H9 (cell line): ENCODE data around the gene FAM3A. TPM values are rescaled to one million over a fixed set of nuclear protein-coding genes. Genes with fewer than 3 reads are reported as not detected.

Experiments
- DNase-seq: peaks from one replicate; pipeline ENCODE4 v3.0.0-alpha.2; 2017
- H2AFZ ChIP-seq: one replicate; pipeline ENCODE4 v1.6.1; 2013; ENCODE audit warnings: mild to moderate bottlenecking, low read length, control low read depth, moderate library complexity
- H2AK5ac ChIP-seq: 2 replicates; pipeline ENCODE4 v1.6.1; 2013; ENCODE audit warnings: low read length, control low read depth, mixed read lengths; ENCODE audit not compliant: insufficient read length
- H2BK120ac ChIP-seq: one replicate; pipeline ENCODE4 v1.6.1; 2013; ENCODE audit warnings: low read depth, mild to moderate bottlenecking, low read length, control low read depth, inconsistent platforms; ENCODE audit not compliant: poor library complexity, severe bottlenecking
- H2BK12ac ChIP-seq: 2 replicates; pipeline ENCODE4 v1.6.1; 2013; ENCODE audit warnings: low read length, control low read depth, mixed read lengths, low read depth; ENCODE audit not compliant: insufficient read length
- H2BK15ac ChIP-seq: 2 replicates; pipeline ENCODE4 v1.6.1; 2013; ENCODE audit warnings: low read depth, low read length, control low read depth
- H2BK20ac ChIP-seq: one replicate; pipeline ENCODE4 v1.6.1; 2013; ENCODE audit warnings: low read depth, mild to moderate bottlenecking, low read length, control low read depth, inconsistent platforms; ENCODE audit not compliant: poor library complexity, severe bottlenecking
- H2BK5ac ChIP-seq: 2 replicates; pipeline ENCODE4 v1.6.1; 2013; ENCODE audit warnings: low read length, control low read depth, mixed read lengths; ENCODE audit not compliant: insufficient read length
- H3K14ac ChIP-seq: 2 replicates; pipeline ENCODE4 v1.6.1; 2013; ENCODE audit warnings: low read length, control low read depth; ENCODE audit not compliant: insufficient read depth
- H3K18ac ChIP-seq: 2 replicates; pipeline ENCODE4 v1.6.1; 2013; ENCODE audit warnings: low read depth, mild to moderate bottlenecking, mixed read lengths, low read length, control low read depth; ENCODE audit not compliant: insufficient read length
- H3K23ac ChIP-seq: 2 replicates; pipeline ENCODE4 v1.6.1; 2013; ENCODE audit warnings: low read length, control low read depth, mixed read lengths, low read depth; ENCODE audit not compliant: insufficient read length
- H3K23me2 ChIP-seq: 2 replicates; pipeline ENCODE4 v1.6.1; 2013; ENCODE audit warnings: low read depth, mild to moderate bottlenecking, mixed read lengths, low read length, control low read depth; ENCODE audit not compliant: insufficient read length, poor library complexity, severe bottlenecking
- H3K27ac ChIP-seq: 2 replicates; pipeline ENCODE4 v1.5.1; 2013; ENCODE audit warnings: low read length, control low read depth, mixed read lengths, low read depth; ENCODE audit not compliant: insufficient read length
- H3K27me3 ChIP-seq: 2 replicates; pipeline ENCODE4 v1.6.1; 2013; ENCODE audit warnings: low read length, control low read depth, inconsistent platforms; ENCODE audit not compliant: insufficient read depth
- H3K4ac ChIP-seq: 2 replicates; pipeline ENCODE4 v1.6.1; 2013; ENCODE audit warnings: low read depth, mild to moderate bottlenecking, control low read depth, inconsistent platforms, low read length, moderate library complexity
- H3K4me1 ChIP-seq: 2 replicates; pipeline ENCODE4 v1.6.1; 2013; ENCODE audit warnings: low read length, control low read depth, inconsistent platforms; ENCODE audit not compliant: insufficient read depth
- H3K4me2 ChIP-seq: 2 replicates; pipeline ENCODE4 v1.6.1; 2013; ENCODE audit warnings: low read length, control low read depth, mixed read lengths; ENCODE audit not compliant: insufficient read length, insufficient read depth
- H3K56ac ChIP-seq: 2 replicates; pipeline ENCODE4 v1.6.1; 2013; ENCODE audit warnings: low read depth, mild to moderate bottlenecking, mixed read lengths, low read length, control low read depth; ENCODE audit not compliant: insufficient read length
- H3K79me1 ChIP-seq: 2 replicates; pipeline ENCODE4 v1.6.1; 2013; ENCODE audit warnings: low read depth, mild to moderate bottlenecking, moderate library complexity, low read length, control low read depth, inconsistent platforms; ENCODE audit not compliant: insufficient read depth, poor library complexity, severe bottlenecking
- H3K79me2 ChIP-seq: 2 replicates; pipeline ENCODE4 v1.6.1; 2013; ENCODE audit warnings: low read length, control low read depth, inconsistent platforms; ENCODE audit not compliant: insufficient read depth
- H3K9ac ChIP-seq: 2 replicates; pipeline ENCODE4 v1.6.1; 2013; ENCODE audit warnings: low read length, control low read depth, mixed read lengths; ENCODE audit not compliant: insufficient read length; ENCODE audit errors: extremely low read depth
- H3K9me3 ChIP-seq: one replicate; pipeline ENCODE4 v1.6.1; 2013; ENCODE audit warnings: low read depth, low read length, inconsistent platforms; ENCODE audit not compliant: control insufficient read depth
- H3T11ph ChIP-seq: one replicate; pipeline ENCODE4 v1.6.1; 2013; ENCODE audit warnings: mild to moderate bottlenecking, low read length, control low read depth, inconsistent platforms
- H4K20me1 ChIP-seq: one replicate; pipeline ENCODE4 v1.6.1; 2013; ENCODE audit not compliant: control insufficient read depth, insufficient read length, insufficient read depth
- H4K5ac ChIP-seq: 2 replicates; pipeline ENCODE4 v1.6.1; 2013; ENCODE audit warnings: low read depth, mild to moderate bottlenecking, mixed read lengths, low read length, control low read depth; ENCODE audit not compliant: insufficient read length
- H4K8ac ChIP-seq: replicated peaks from 2 replicates; pipeline ENCODE4 v1.6.1; 2013; ENCODE audit warnings: low read length, control low read depth, mixed read lengths, low read depth; ENCODE audit not compliant: insufficient read length
- H4K91ac ChIP-seq: 2 replicates; pipeline ENCODE4 v1.6.1; 2013; ENCODE audit warnings: low read depth, mild to moderate bottlenecking, moderate library complexity, mixed read lengths, low read length, control low read depth; ENCODE audit not compliant: insufficient read length
- H3K27ac Mint-ChIP-seq, 3 experiments: 2 replicates in 2 of 3; 3 replicates in 1 of 3; pipeline ENCODE4 v1.8.0; 2020 to 2021; ENCODE audit warnings: mixed read lengths in 3 of 3, mild to moderate bottlenecking in 1 of 3, moderate library complexity in 1 of 3
- H3K27me3 Mint-ChIP-seq: 2 replicates; pipeline ENCODE4 v1.8.0; 2021; ENCODE audit warnings: low read depth, mild to moderate bottlenecking, moderate library complexity, mixed read lengths
- H3K36me3 Mint-ChIP-seq, 3 experiments: 2 replicates in 2 of 3; 3 replicates in 1 of 3; pipeline ENCODE4 v1.8.0; 2020 to 2021; ENCODE audit warnings: low read depth in 3 of 3, mixed read lengths in 3 of 3; ENCODE audit not compliant: insufficient read depth in 1 of 3
- H3K4me1 Mint-ChIP-seq, 2 experiments: 2 replicates each; pipeline ENCODE4 v1.8.0; 2020; ENCODE audit warnings: mixed read lengths in 2 of 2
- H3K4me3 Mint-ChIP-seq, 2 experiments: 2 replicates in 1 of 2; 3 replicates in 1 of 2; pipeline ENCODE4 v1.8.0; 2020 to 2021; ENCODE audit warnings: mild to moderate bottlenecking in 2 of 2, mixed read lengths in 2 of 2, moderate library complexity in 1 of 2
- H3K9me3 Mint-ChIP-seq, 2 experiments: 2 replicates in 1 of 2; 3 replicates in 1 of 2; pipeline ENCODE4 v1.8.0; 2020; ENCODE audit warnings: mild to moderate bottlenecking in 2 of 2, mixed read lengths in 2 of 2, moderate library complexity in 1 of 2
- WGBS: extraction: QIAGEN DNeasy Blood & Tissue Kit; methylation state at CpG from one replicate; pipeline ENCODE4 v1.1.7; 2013; ENCODE audit warnings: missing lambda C conversion rate, low lambda C conversion rate, mixed read lengths; ENCODE audit not compliant: insufficient read length; ENCODE audit errors: extremely low coverage; 5-methylcytosine and 5-hydroxymethylcytosine counted together
- total RNA-seq: library from RNA; stranded (reverse); gene quantifications from 2 replicates; pipeline ENCODE4 v1.2.1, GENCODE V29; 2021
- TF ChIP-seq, protein P1 (sequence below): fragments of 200-600 bp; sonication (generic); conservative IDR thresholded peaks from 3 replicates; pipeline ENCODE4 v1.8.0; 2021; ENCODE audit warnings: antibody characterized with exemption, mild to moderate bottlenecking

Gene FAM3A
- total RNA-seq, 1 experiment from 2014 or later = 22.8 TPM

GRCh38 chrX:154471839-154472684, 44.0 kb downstream of the FAM3A start:
- Histone ChIP-seq H2BK12ac (no peak overlapping the region), H3K4ac (no peak overlapping the region), H3K79me1 (no peaks in the 10 kb centered on the region), H4K20me1 (no peaks in the 10 kb centered on the region), H3K4me1 (no peaks in the 10 kb centered on the region), H4K5ac (no peak overlapping the region), H2AFZ (no peak overlapping the region), H3K79me2 (no peaks in the 10 kb centered on the region), H3K18ac (no peak overlapping the region), H3K9me3 (peaks cover 26% of the 10 kb centered on the region), H3K23me2 (no peaks in the 10 kb centered on the region), H3K9ac (no peak overlapping the region), H3K23ac (no peak overlapping the region), H3K14ac (no peak overlapping the region), H2BK5ac (no peak overlapping the region), H3K27ac (no peak overlapping the region), H2AK5ac (no peak overlapping the region), H3K27me3 (no peaks in the 10 kb centered on the region), H2BK20ac (no peak overlapping the region), H3K4me2 (no peak overlapping the region), H4K91ac (no peak overlapping the region), H2BK120ac (no peak overlapping the region), H2BK15ac (no peak overlapping the region), H4K8ac (no peak overlapping the region), H3K56ac (no peak overlapping the region), H3T11ph (no peak overlapping the region)
- peaks cover 24 to 65% (median 62%) of the 10 kb centered on the region in 3 experiments for H3K36me3 Mint-ChIP-seq
- H3K9me3 Mint-ChIP-seq = peaks cover 60 to 89% of the 10 kb centered on the region in 2 experiments
- WGBS = no CpG with 5 or more reads among the region's 23 CpGs
- H3K27me3 Mint-ChIP-seq = peaks cover 5% of the 10 kb centered on the region
- no peak overlapping the region for H3K4me3 Mint-ChIP-seq
- H3K4me1 Mint-ChIP-seq = no peaks in the 10 kb centered on the region
- TF ChIP-seq, protein P1, sequence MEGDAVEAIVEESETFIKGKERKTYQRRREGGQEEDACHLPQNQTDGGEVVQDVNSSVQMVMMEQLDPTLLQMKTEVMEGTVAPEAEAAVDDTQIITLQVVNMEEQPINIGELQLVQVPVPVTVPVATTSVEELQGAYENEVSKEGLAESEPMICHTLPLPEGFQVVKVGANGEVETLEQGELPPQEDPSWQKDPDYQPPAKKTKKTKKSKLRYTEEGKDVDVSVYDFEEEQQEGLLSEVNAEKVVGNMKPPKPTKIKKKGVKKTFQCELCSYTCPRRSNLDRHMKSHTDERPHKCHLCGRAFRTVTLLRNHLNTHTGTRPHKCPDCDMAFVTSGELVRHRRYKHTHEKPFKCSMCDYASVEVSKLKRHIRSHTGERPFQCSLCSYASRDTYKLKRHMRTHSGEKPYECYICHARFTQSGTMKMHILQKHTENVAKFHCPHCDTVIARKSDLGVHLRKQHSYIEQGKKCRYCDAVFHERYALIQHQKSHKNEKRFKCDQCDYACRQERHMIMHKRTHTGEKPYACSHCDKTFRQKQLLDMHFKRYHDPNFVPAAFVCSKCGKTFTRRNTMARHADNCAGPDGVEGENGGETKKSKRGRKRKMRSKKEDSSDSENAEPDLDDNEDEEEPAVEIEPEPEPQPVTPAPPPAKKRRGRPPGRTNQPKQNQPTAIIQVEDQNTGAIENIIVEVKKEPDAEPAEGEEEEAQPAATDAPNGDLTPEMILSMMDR = no peak
- no peak for DNase-seq
- H3K27ac Mint-ChIP-seq = no peak overlapping the region
